WTC11 (cell line): Measurements from ENCODE around the gene C1orf226. TPM values are rescaled to one million over a fixed set of nuclear protein-coding genes. Genes with fewer than 3 reads are reported as not detected.

Source experiments
- ATAC-seq: fragments of 200-7000 bp; cut with Tn5 transposase; 2 replicates; pipeline ENCODE4 v1.10.0; 2021; ENCODE audit warnings: mild to moderate bottlenecking, moderate library complexity
- CTCF ChIA-PET: fragments of 300-600 bp; sonication (Branson Sonifier 250); formaldehyde crosslinking; loops from one replicate; lab custom pipeline; 2021; ENCODE audit warnings: antibody characterized with exemption; lab: Charles Lee
- POLR2A ChIA-PET: fragments of 350-600 bp; sonication (Branson Sonifier 250); formaldehyde crosslinking; loops from one replicate; lab custom pipeline; 2021; ENCODE audit warnings: antibody characterized with exemption; lab: Charles Lee
- DNase-seq: peaks from one replicate; pipeline ENCODE4 v3.0.0; 2021; ENCODE audit warnings: low spot score
- H3K27ac Mint-ChIP-seq: 2 replicates; pipeline ENCODE4 v1.8.0; 2021; ENCODE audit warnings: mixed read lengths
- H3K27me3 Mint-ChIP-seq: 2 replicates; pipeline ENCODE4 v1.8.0; 2021; ENCODE audit warnings: low read depth, mild to moderate bottlenecking, moderate library complexity, mixed read lengths
- H3K36me3 Mint-ChIP-seq: 2 replicates; pipeline ENCODE4 v1.8.0; 2021; ENCODE audit warnings: mixed read lengths
- H3K4me1 Mint-ChIP-seq: 2 replicates; pipeline ENCODE4 v1.8.0; 2022; ENCODE audit warnings: mixed read lengths
- H3K4me3 Mint-ChIP-seq: 2 replicates; pipeline ENCODE4 v1.8.0; 2021; ENCODE audit warnings: mild to moderate bottlenecking, moderate library complexity, mixed read lengths
- H3K9me3 Mint-ChIP-seq: 2 replicates; pipeline ENCODE4 v1.8.0; 2021; ENCODE audit warnings: mixed read lengths
- ATF1 ChIP-seq: sonication (generic); formaldehyde crosslinking; IDR thresholded peaks from 2 replicates; pipeline ENCODE4 v1.8.1; 2023; ENCODE audit warnings: mild to moderate bottlenecking, moderate library complexity, missing genetic modification reagents
- EMX1 ChIP-seq: fragments of 250-450 bp; sonication (Bioruptor Pico); IDR thresholded peaks from 2 replicates; pipeline ENCODE4 v1.8.0; 2021; ENCODE audit warnings: mild to moderate bottlenecking
- ETV6 ChIP-seq: sonication (generic); formaldehyde crosslinking; IDR thresholded peaks from 2 replicates; pipeline ENCODE4 v1.8.1; 2022; ENCODE audit warnings: mild to moderate bottlenecking, missing genetic modification reagents
- FOXK1 ChIP-seq: sonication (generic); formaldehyde crosslinking; IDR thresholded peaks from 2 replicates; pipeline ENCODE4 v1.8.0; 2022; ENCODE audit warnings: mild to moderate bottlenecking, moderate library complexity, missing genetic modification reagents
- MXD4 ChIP-seq: fragments of 250-450 bp; sonication (Bioruptor Pico); IDR thresholded peaks from 2 replicates; pipeline ENCODE4 v1.8.0; 2021; ENCODE audit warnings: mild to moderate bottlenecking, moderate library complexity, borderline replicate concordance
- NFATC4 ChIP-seq: fragments of 250-450 bp; sonication (Bioruptor Pico); IDR thresholded peaks from 2 replicates; pipeline ENCODE4 v1.9.0; 2021; ENCODE audit warnings: mild to moderate bottlenecking
- NR2C2 ChIP-seq: sonication (generic); formaldehyde crosslinking; IDR thresholded peaks from 2 replicates; pipeline ENCODE4 v1.8.0; 2022; ENCODE audit warnings: mild to moderate bottlenecking, missing genetic modification reagents
- RELA ChIP-seq: sonication (generic); formaldehyde crosslinking; IDR thresholded peaks from 2 replicates; pipeline ENCODE4 v1.8.1; 2022; ENCODE audit warnings: missing genetic modification reagents, mild to moderate bottlenecking, borderline replicate concordance
- RORB ChIP-seq: fragments of 250-450 bp; sonication (Bioruptor Pico); IDR thresholded peaks from 2 replicates; pipeline ENCODE4 v1.9.0; 2021; ENCODE audit warnings: mild to moderate bottlenecking
- SMAD4 ChIP-seq: sonication (generic); formaldehyde crosslinking; IDR thresholded peaks from 2 replicates; pipeline ENCODE4 v1.8.0; 2022; ENCODE audit warnings: mild to moderate bottlenecking, missing genetic modification reagents
- TEAD4 ChIP-seq: sonication (generic); formaldehyde crosslinking; IDR thresholded peaks from 2 replicates; pipeline ENCODE4 v1.8.0; 2022; ENCODE audit warnings: mild to moderate bottlenecking, missing genetic modification reagents
- TP53 ChIP-seq: sonication (generic); formaldehyde crosslinking; IDR thresholded peaks from 2 replicates; pipeline ENCODE4 v1.8.1; 2023; ENCODE audit warnings: mild to moderate bottlenecking, missing genetic modification reagents
- ZBTB21 ChIP-seq: sonication (generic); formaldehyde crosslinking; IDR thresholded peaks from 2 replicates; pipeline ENCODE4 v1.8.1; 2023; ENCODE audit warnings: mild to moderate bottlenecking, missing genetic modification reagents, borderline replicate concordance
- ZNF317 ChIP-seq: sonication (generic); formaldehyde crosslinking; IDR thresholded peaks from 2 replicates; pipeline ENCODE4 v1.8.1; 2023; ENCODE audit warnings: low read depth, mild to moderate bottlenecking, moderate library complexity, missing genetic modification reagents, borderline replicate concordance
- total RNA-seq: library from RNA; stranded (reverse); gene quantifications from 3 replicates; pipeline ENCODE4 v1.2.3, GENCODE V29; 2021
- TF ChIP-seq, protein P1 (sequence below): sonication (generic); formaldehyde crosslinking; IDR thresholded peaks from 2 replicates; pipeline ENCODE4 v1.8.1; 2022; ENCODE audit warnings: low read depth, missing genetic modification reagents, borderline replicate concordance
- TF ChIP-seq, protein P2 (sequence below): fragments of 200-600 bp; IDR thresholded peaks from 2 replicates; pipeline ENCODE4 v1.8.0; 2022; ENCODE audit warnings: antibody characterized with exemption
- TF ChIP-seq, protein P3 (sequence below): sonication (generic); formaldehyde crosslinking; IDR thresholded peaks from 2 replicates; pipeline ENCODE4 v1.8.1; 2023; ENCODE audit warnings: mild to moderate bottlenecking, missing genetic modification reagents
- TF ChIP-seq, protein P4 (sequence below): sonication (generic); formaldehyde crosslinking; IDR thresholded peaks from 2 replicates; pipeline ENCODE4 v1.8.0; 2022; ENCODE audit warnings: mild to moderate bottlenecking, missing genetic modification reagents
- TF ChIP-seq, protein P5 (sequence below): sonication (generic); formaldehyde crosslinking; IDR thresholded peaks from 2 replicates; pipeline ENCODE4 v1.8.1; 2022; ENCODE audit warnings: missing genetic modification reagents, borderline replicate concordance
- TF ChIP-seq, protein P6 (sequence below): sonication (generic); formaldehyde crosslinking; IDR thresholded peaks from 2 replicates; pipeline ENCODE4 v1.8.0; 2022; ENCODE audit warnings: mild to moderate bottlenecking, missing genetic modification reagents
- TF ChIP-seq, protein P7 (sequence below): fragments of 250-450 bp; sonication (Bioruptor Pico); conservative IDR thresholded peaks from 2 replicates; pipeline ENCODE4 v1.9.0; 2021; ENCODE audit warnings: mild to moderate bottlenecking
- TF ChIP-seq, protein P8 (sequence below): sonication (generic); formaldehyde crosslinking; IDR thresholded peaks from 2 replicates; pipeline ENCODE4 v1.8.0; 2022; ENCODE audit warnings: mild to moderate bottlenecking, missing genetic modification reagents

C1orf226 gene
- total RNA-seq, 1 experiment from 2014 or later, result 21.4 TPM

DNA sequence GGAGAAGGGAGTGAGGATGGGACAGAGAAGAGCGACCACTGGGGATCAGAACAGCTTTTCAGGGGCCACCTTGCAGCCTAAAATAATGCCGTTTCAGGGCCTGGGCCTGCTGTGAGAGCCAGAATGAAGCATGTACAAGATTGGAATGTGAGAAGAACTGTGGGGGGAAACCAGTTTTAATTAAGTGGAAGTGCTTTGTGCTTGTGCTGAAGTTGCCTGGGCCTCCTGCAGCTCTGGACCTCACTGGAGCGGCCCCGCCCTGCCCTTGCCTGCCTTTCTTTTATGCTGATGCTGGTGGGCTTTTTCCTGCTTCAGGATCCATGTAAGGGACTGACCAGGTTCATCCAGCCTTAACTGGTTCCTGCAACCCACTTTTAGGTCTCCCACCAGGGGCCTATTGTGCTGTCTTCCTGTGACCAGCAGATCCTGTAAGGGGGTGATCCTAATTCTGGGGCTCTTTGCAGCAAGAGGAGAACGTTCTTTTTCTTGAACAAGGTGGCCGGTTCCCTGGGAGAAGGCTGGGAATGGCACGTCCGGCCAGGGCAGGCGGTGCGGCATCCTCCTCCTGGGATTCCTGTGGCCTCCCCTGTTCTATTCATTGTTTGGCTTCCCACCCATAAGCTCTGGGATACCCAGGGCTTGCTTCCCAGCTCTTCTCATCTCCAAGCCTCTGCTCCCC lies 3.2 kb downstream of the C1orf226 start:
- Mint-ChIP-seq H3K36me3 (peaks cover 23% of the 10 kb centered on the region), H3K4me3 (no peak overlapping the region), H3K9me3 (no peaks in the 10 kb centered on the region), H3K27ac (no peak overlapping the region; the same call in 1 of the 2 replicates), H3K4me1 (peaks cover 16% of the 10 kb centered on the region; the same call in 1 of the 2 replicates), H3K27me3 (no peaks in the 10 kb centered on the region)
- ChIA-PET POLR2A (no interaction called here), CTCF (interaction anchor here (1.1 to 1.4 kb wide), 2 partner anchors 27 to 329 kb away, joined by 4 to 6 read pairs; no protein-coding TSS in a partner anchor)
- ATAC-seq (peak; percentile 22; the same call in 1 of the 2 replicates), DNase-seq (no peak)
- no peak for TF ChIP-seq TEAD4
- no peak for TF ChIP-seq ATF1
- TF ChIP-seq RORB (CRISPR knock-in tag), result no peak
- TF ChIP-seq RELA (CRISPR knock-in tag), result no peak
- no peak for TF ChIP-seq ZNF317 (CRISPR knock-in tag)
- TF ChIP-seq, protein P1, sequence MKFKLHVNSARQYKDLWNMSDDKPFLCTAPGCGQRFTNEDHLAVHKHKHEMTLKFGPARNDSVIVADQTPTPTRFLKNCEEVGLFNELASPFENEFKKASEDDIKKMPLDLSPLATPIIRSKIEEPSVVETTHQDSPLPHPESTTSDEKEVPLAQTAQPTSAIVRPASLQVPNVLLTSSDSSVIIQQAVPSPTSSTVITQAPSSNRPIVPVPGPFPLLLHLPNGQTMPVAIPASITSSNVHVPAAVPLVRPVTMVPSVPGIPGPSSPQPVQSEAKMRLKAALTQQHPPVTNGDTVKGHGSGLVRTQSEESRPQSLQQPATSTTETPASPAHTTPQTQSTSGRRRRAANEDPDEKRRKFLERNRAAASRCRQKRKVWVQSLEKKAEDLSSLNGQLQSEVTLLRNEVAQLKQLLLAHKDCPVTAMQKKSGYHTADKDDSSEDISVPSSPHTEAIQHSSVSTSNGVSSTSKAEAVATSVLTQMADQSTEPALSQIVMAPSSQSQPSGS, result no peak
- no peak for TF ChIP-seq ZBTB21 (CRISPR knock-in tag)
- no peak for TF ChIP-seq MXD4 (CRISPR knock-in tag)
- TF ChIP-seq, protein P2, sequence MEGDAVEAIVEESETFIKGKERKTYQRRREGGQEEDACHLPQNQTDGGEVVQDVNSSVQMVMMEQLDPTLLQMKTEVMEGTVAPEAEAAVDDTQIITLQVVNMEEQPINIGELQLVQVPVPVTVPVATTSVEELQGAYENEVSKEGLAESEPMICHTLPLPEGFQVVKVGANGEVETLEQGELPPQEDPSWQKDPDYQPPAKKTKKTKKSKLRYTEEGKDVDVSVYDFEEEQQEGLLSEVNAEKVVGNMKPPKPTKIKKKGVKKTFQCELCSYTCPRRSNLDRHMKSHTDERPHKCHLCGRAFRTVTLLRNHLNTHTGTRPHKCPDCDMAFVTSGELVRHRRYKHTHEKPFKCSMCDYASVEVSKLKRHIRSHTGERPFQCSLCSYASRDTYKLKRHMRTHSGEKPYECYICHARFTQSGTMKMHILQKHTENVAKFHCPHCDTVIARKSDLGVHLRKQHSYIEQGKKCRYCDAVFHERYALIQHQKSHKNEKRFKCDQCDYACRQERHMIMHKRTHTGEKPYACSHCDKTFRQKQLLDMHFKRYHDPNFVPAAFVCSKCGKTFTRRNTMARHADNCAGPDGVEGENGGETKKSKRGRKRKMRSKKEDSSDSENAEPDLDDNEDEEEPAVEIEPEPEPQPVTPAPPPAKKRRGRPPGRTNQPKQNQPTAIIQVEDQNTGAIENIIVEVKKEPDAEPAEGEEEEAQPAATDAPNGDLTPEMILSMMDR, result no peak
- TF ChIP-seq NFATC4 (CRISPR knock-in tag), result no peak
- TF ChIP-seq, protein P3, sequence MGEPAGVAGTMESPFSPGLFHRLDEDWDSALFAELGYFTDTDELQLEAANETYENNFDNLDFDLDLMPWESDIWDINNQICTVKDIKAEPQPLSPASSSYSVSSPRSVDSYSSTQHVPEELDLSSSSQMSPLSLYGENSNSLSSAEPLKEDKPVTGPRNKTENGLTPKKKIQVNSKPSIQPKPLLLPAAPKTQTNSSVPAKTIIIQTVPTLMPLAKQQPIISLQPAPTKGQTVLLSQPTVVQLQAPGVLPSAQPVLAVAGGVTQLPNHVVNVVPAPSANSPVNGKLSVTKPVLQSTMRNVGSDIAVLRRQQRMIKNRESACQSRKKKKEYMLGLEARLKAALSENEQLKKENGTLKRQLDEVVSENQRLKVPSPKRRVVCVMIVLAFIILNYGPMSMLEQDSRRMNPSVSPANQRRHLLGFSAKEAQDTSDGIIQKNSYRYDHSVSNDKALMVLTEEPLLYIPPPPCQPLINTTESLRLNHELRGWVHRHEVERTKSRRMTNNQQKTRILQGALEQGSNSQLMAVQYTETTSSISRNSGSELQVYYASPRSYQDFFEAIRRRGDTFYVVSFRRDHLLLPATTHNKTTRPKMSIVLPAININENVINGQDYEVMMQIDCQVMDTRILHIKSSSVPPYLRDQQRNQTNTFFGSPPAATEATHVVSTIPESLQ (CRISPR knock-in tag), result no peak
- no peak for TF ChIP-seq FOXK1 (CRISPR knock-in tag)
- no peak for TF ChIP-seq TP53 (CRISPR knock-in tag)
- no peak for TF ChIP-seq ETV6 (CRISPR knock-in tag)
- TF ChIP-seq, protein P4, sequence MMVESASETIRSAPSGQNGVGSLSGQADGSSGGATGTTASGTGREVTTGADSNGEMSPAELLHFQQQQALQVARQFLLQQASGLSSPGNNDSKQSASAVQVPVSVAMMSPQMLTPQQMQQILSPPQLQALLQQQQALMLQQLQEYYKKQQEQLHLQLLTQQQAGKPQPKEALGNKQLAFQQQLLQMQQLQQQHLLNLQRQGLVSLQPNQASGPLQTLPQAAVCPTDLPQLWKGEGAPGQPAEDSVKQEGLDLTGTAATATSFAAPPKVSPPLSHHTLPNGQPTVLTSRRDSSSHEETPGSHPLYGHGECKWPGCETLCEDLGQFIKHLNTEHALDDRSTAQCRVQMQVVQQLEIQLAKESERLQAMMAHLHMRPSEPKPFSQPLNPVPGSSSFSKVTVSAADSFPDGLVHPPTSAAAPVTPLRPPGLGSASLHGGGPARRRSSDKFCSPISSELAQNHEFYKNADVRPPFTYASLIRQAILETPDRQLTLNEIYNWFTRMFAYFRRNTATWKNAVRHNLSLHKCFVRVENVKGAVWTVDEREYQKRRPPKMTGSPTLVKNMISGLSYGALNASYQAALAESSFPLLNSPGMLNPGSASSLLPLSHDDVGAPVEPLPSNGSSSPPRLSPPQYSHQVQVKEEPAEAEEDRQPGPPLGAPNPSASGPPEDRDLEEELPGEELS (CRISPR knock-in tag), result no peak
- TF ChIP-seq SMAD4 (CRISPR knock-in tag), result no peak

DNA sequence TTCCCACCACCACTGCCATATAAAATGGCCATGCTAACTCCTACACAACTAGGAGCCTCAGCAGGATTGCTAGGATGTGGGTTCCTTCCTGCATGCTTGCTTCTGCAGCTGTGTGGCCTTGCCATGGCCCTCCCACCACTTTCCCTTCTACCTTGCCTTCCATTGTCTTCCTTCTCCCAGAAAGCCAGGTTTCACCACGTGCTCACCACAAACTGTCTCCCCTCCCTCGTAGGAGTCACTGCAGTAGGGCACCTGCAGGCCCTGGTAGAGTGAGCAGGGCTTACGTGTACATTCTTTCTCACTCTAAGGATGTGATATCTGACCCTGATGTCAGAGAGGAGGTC lies 3.7 kb downstream of the C1orf226 start:
- no peak overlapping the region for H3K4me3 Mint-ChIP-seq
- H3K27me3 Mint-ChIP-seq, result no peaks in the 10 kb centered on the region
- ChIA-PET POLR2A (no interaction called here), CTCF (interaction anchor here (1.4 kb wide), 1 partner anchor 329 kb away, joined by 6 read pairs; no protein-coding TSS in a partner anchor)
- no peak for DNase-seq
- H3K4me1 Mint-ChIP-seq, result peaks cover 16% of the 10 kb centered on the region; the same call in 1 of the 2 replicates
- peaks cover 23% of the 10 kb centered on the region for H3K36me3 Mint-ChIP-seq
- peak overlapping the region; percentile 36; the same call in 1 of the 2 replicates for H3K27ac Mint-ChIP-seq
- H3K9me3 Mint-ChIP-seq, result no peaks in the 10 kb centered on the region
- ATAC-seq, result no peak
- TF ChIP-seq, protein P5, sequence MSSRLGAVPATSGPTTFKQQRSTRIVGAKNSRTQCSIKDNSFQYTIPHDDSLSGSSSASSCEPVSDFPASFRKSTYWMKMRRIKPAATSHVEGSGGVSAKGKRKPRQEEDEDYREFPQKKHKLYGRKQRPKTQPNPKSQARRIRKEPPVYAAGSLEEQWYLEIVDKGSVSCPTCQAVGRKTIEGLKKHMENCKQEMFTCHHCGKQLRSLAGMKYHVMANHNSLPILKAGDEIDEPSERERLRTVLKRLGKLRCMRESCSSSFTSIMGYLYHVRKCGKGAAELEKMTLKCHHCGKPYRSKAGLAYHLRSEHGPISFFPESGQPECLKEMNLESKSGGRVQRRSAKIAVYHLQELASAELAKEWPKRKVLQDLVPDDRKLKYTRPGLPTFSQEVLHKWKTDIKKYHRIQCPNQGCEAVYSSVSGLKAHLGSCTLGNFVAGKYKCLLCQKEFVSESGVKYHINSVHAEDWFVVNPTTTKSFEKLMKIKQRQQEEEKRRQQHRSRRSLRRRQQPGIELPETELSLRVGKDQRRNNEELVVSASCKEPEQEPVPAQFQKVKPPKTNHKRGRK (CRISPR knock-in tag), result no peak
- TF ChIP-seq, protein P6, sequence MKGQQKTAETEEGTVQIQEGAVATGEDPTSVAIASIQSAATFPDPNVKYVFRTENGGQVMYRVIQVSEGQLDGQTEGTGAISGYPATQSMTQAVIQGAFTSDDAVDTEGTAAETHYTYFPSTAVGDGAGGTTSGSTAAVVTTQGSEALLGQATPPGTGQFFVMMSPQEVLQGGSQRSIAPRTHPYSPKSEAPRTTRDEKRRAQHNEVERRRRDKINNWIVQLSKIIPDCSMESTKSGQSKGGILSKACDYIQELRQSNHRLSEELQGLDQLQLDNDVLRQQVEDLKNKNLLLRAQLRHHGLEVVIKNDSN (CRISPR knock-in tag), result no peak
- TF ChIP-seq TP53 (CRISPR knock-in tag), result no peak
- no peak for TF ChIP-seq EMX1 (CRISPR knock-in tag)
- TF ChIP-seq NR2C2 (CRISPR knock-in tag), result no peak
- TF ChIP-seq, protein P7, sequence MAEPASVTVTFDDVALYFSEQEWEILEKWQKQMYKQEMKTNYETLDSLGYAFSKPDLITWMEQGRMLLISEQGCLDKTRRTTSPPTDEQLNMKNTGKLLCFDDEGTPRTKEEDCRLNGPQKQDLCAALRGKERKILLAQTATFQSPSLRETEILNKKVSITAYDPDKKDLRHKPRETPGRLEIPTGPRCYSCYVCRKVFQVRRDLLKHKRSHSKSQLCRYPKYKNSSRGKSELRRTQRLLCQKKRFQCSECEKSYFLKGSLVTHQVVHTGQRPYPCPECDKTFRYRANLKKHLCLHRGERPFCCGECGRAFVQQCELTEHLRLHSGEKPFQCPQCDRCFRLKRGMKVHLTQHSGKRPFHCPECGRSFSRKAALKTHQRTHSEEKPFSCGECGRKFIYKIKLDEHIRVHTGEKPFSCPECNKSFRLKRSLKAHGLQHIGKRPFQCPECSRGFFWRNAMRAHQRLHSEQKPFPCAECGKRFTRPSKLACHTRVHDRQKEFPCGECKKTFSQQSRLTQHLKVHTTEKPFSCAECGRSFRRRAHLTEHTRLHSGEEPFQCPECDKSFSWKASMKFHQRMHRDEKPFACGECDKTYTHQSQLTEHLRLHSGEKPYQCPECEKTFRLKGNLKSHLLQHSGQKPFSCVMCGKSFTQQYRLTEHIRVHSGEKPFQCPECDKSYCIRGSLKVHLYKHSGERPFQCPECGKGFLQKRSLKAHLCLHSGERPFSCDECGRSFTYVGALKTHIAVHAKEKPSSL (CRISPR knock-in tag), result no peak
- TF ChIP-seq, protein P8, sequence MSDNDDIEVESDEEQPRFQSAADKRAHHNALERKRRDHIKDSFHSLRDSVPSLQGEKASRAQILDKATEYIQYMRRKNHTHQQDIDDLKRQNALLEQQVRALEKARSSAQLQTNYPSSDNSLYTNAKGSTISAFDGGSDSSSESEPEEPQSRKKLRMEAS (CRISPR knock-in tag), result no peak
